ENCODE measurements around the gene RELL1.

- TF ChIP-seq POLR2A (IDR thresholded peaks at IDR 0.05; ENCODE audit: low read depth, low read length), result no peak
- no peak for TF ChIP-seq POLR2AphosphoS5 (IDR thresholded peaks at IDR 0.05; ENCODE audit: low read depth, low read length)
These were observed 24.4 kb downstream of the RELL1 start for GRCh38 chr4:37661772-37662171.

All from GM12892 (cell line).